Left cardiac atrium (tissue), 2 donors: ENCODE results near the gene SREBF1. TPM values are rescaled to one million over a fixed set of nuclear protein-coding genes. Genes with fewer than 3 reads are reported as not detected.

Source experiments
- microRNA-seq, 2 donors: library from miRNA; unstranded; fragments of <30 nt; microRNA quantifications; one replicate each; pipeline ENCODE4 v1.2.0, GENCODE V29; 2020
- total RNA-seq, 2 donors: library from RNA; stranded (reverse); fragmentation: NEBNext Ultra II Directional; extraction: Animal tissue kit (Norgen Biotek cat#: 25700); gene quantifications; one replicate each; pipeline ENCODE4 v1.2.1, GENCODE V29; 2021
- donor health status: DM: no; HTN: yes; CAD: no; lungs with severe emphysema.
- donor health status: DM: yes; HTN: yes; CAD: no.

SREBF1 gene
- total RNA-seq, 2 donors from 2014 or later = 28.7 to 56.9 TPM

Small RNA genes lying within 50 kb of the gene (microRNA-seq; reads per million reads assigned to microRNA genes)
- 19.5 to 25.1 reads per million in 2 donors for gene MIR33B
- 0 to 0.54 reads per million in 2 donors for gene MIR6777

Other genes starting within 250 kb of the SREBF1 start
- 10 to 100 TPM; 28.1 to 36.5 TPM for gene PEMT, start 245.3 kb downstream of the SREBF1 start, total RNA-seq
- 10 to 100 TPM; 22.4 to 32.3 TPM for gene RAI1, start 155.5 kb downstream of the SREBF1 start, total RNA-seq
- 100 to 1,000 TPM; 179 to 183 TPM for gene TOM1L2, start 135.4 kb upstream of the SREBF1 start, total RNA-seq
- 1 to 10 TPM; 1.4 to 2.0 TPM for gene DRC3, start 135.9 kb upstream of the SREBF1 start, total RNA-seq
- 10 to 100 TPM; 21.7 to 30.5 TPM for gene ATPAF2, start 202.2 kb upstream of the SREBF1 start, total RNA-seq
- gene GID4, start 202.4 kb upstream of the SREBF1 start, total RNA-seq = 10 to 100 TPM; 14.6 to 15.1 TPM